HG03354 (cell line): ENCODE results near the gene PTCH2.

Experiments
- ATAC-seq: cut with Tn5 transposase; IDR thresholded peaks from one replicate; pipeline ENCODE4 v1.9.1; 2021; ENCODE audit warnings: mild to moderate bottlenecking; ENCODE audit not compliant: unreplicated experiment, poor library complexity, severe bottlenecking

The PTCH2 gene

GRCh38 chr1:44786841-44787426 is 56.1 kb downstream of the PTCH2 start:
- no peak for ATAC-seq

GRCh38 chr1:44786138-44786840 is 56.8 kb downstream of the PTCH2 start:
- ATAC-seq: peak; percentile 53

GRCh38 chr1:44785501-44786137 is 57.4 kb downstream of the PTCH2 start:
- no peak for ATAC-seq

GRCh38 chr1:44785029-44785380 is 58.0 kb downstream of the PTCH2 start:
- ATAC-seq: no peak

- peak; percentile 39 for ATAC-seq
Observed at GRCh38 chr1:44784094-44785028, 58.7 kb downstream of the PTCH2 start.

GRCh38 chr1:44783697-44784093 is 59.4 kb downstream of the PTCH2 start:
- no peak for ATAC-seq

- no peak for ATAC-seq
Observed at GRCh38 chr1:44780583-44781121, 62.4 kb downstream of the PTCH2 start.

- ATAC-seq: no peak
Observed at GRCh38 chr1:44778705-44779576, 64.1 kb downstream of the PTCH2 start.

- ATAC-seq: no peak
Observed at GRCh38 chr1:44777969-44778635, 65.0 kb downstream of the PTCH2 start.

- ATAC-seq: no peak
Observed at GRCh38 chr1:44777547-44777946, 65.5 kb downstream of the PTCH2 start.

GRCh38 chr1:44776730-44777068 is 66.4 kb downstream of the PTCH2 start:
- no peak for ATAC-seq

GRCh38 chr1:44775930-44776729 is 66.9 kb downstream of the PTCH2 start:
- peak; percentile 22 for ATAC-seq

- peak; percentile 84 for ATAC-seq
Observed at GRCh38 chr1:44775078-44775929, 67.7 kb downstream of the PTCH2 start, which contains the start of gene RPS8. TSS of gene RPS8 (plus strand) at chr1:44775540. CDS start at chr1:44775597, 57 bp downstream.
